Stimulated activated CD4-positive, alpha-beta T cell treated with anti-CD3 and anti-CD28 coated beads, Interleukin-2, amount 100 ng/mL, for 24 hours (primary cell): ENCODE data around the gene GTF3C1.

Experiments used
- DNase-seq, 2 donors: peaks; one replicate each; pipeline ENCODE4 v3.0.0-alpha.2; 2020

The GTF3C1 gene

DNA sequence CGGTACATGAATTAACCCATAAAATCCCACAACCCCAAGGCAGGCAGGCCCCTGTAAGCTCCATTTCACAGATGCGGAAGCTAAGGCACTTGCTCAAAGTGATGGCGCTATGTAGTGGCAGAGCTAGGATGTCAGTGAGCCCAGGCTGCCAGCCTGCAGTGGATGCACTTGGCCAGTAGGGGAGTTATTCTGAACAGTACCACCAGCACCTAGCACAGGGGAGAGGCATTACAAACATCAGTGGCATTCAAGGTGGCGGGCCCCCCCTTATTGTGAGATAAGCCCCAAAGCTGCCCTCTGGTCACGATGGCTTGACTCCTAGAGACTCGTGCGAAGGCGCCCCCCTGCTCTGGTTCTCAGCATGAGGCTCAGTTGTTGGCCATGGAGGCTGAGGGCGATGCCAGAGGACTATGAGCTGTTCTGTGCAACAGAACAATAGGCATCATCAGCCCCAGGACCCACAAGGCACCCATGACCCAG, 33.8 kb downstream of the GTF3C1 start:
- peak; percentile 26 to 40 for DNase-seq

DNA sequence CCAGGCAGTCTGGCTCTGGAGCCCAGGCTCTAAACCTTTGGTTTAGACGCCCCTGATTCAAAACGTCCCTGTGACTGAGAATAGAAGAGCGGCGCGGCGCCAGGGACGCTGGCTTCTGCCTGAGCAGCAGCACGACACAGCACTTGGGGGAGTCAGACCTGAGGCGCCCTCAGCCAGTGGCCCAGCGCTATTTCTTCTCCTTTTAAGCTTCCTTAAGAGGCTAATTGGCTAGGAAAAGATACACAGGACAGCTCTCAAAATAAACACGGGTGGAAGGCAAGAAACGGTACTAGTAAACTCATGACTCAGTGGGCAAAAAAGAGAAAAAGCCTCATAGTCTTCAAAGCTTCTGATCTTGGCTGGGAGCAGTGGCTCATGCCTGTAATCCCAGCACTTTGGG, 34.9 kb downstream of the GTF3C1 start:
- DNase-seq = no peak

DNA sequence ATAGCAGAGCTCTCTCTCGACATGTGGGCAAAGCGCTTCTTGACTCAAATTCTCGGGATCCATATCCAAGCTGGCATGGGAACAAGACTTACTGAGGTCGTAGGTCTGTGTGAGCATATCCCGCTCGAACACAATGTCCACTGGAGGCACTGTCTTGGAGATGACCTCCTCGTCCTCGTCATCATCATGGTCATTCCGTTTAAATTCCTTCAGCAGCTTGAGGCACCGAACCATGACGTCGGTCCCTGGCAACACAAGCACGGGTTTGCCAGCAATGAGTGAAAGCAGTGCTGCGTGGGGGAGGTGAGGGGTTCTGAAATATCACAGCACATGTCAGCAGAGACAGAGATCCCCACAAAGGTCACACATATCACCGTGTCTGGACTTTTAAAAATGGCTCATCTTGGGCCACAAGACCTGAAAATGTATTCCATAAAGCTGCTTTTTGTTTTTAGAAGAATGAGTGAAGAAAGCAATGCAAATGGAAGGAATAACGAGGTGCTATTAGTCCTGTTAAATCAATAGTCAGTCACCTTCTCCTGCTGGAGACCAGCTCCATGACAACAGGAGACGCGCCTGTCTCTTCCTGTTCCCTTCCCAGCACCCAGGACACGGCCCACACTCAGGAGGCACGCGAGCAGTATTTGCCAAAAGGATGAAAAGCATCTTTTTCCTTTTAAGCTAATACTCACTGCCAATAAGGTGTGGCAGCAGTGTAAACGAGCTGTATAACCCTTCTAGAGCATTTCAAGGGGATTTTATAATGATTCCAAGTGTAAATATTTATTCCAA, 37.9 kb downstream of the GTF3C1 start:
- DNase-seq = no peak

DNA sequence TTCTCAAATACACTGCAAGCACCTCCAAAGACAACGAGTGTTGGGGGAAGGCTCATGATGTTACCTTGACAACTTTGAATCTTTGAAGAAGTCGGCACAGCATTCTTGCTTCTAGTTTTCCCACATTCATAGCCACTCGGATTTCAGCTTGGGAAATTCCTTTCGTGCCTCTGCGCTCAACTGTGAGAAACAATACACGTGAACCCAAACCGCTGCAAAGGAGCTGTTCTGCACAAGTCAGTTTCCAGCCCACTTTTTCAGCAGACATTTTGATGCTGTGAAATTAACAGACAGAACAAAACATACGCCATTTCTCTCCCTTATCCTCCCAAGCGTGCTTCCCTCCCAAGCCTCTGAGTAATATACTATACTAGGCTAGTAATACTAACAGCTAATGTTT, 41.2 kb downstream of the GTF3C1 start:
- DNase-seq = no peak

DNA sequence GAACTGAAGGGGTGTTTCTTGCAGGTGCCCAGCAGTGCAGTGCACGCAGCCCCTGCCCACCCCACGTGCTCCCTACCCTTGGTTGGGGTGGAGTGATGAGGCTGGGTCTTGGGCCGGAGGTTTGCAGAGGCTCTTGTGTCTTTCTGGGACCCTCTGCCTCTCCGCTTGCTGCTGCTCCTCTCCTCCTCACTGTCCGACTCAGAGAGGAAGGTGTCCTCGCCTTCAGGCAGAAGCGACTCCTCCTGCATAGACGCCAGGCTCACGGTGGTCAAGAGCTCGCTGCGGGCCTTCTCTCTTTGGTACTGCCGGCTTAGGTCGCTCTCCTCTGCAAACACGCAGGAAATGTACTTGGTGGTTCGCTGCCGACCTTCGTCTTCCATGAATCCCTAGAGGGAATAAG, 42.9 kb downstream of the GTF3C1 start:
- no peak for DNase-seq

GRCh38 chr16:27505297-27506236, 44.1 kb downstream of the GTF3C1 start:
- DNase-seq = no peak

GRCh38 chr16:27503662-27504061, 46.1 kb downstream of the GTF3C1 start:
- DNase-seq = no peak

GRCh38 chr16:27500801-27501200, 48.9 kb downstream of the GTF3C1 start:
- no peak for DNase-seq

DNA sequence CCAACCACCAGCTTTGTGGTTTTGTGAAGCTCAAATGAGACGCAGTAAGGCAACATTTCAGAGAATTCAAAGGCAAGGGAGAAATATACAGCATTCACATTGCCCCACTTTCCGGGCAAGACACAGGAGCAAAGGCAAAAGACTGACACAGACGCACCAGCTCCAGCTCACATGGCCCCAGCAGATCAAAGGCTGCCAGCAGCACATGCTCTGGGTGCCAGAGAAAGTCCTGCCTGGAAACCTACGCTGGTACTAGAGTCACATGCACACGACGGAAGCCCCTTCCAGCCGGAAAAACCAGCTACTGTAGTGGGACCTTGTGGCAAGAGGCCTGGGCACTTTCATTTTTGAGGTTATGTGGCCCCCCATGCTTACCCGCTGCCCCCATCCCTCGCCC, 50.1 kb downstream of the GTF3C1 start:
- no peak for DNase-seq

GRCh38 chr16:27498916-27499658, 50.6 kb downstream of the GTF3C1 start:
- no peak for DNase-seq

- DNase-seq = no peak
Measured at GRCh38 chr16:27498031-27498825, 51.5 kb downstream of the GTF3C1 start.

DNA sequence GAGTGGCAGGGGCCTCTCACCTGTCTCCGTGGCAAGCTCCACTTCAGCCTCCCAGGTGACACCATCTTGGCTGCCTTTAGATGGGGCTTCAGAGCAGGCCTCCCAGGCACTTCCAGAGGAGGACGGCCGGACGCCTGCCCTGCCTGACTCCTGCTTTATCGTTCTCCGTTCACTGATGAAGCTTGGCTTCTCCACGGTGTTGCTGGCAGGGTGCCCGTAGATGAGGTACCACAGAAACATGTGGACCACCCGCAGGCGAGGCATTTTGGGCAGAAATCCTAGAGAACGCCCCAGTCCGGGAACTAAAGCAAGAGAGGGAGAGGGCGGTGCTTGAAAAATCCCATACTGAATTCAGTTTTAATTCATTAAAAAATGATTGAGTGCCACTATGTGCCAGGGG, 54.5 kb downstream of the GTF3C1 start:
- no peak for DNase-seq

DNA sequence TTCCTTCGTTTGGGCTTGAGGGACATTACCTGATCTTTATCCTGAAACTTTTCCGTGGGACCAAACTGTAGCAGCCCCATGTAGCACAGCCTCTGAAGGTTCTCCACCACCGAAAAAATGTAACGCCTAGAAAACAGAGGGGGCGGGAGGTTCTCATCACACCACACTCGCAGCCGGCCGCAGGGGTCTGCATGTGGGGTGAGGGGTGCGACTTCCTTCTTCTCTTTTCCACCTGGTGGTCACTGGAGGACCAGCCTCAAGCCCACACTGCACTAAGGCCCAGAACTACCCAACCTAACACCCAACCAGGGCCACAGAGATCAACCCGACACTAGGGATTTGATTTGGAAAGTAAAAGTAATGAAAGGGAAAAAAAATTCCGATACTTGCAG, 57.1 kb downstream of the GTF3C1 start:
- DNase-seq = no peak

DNA sequence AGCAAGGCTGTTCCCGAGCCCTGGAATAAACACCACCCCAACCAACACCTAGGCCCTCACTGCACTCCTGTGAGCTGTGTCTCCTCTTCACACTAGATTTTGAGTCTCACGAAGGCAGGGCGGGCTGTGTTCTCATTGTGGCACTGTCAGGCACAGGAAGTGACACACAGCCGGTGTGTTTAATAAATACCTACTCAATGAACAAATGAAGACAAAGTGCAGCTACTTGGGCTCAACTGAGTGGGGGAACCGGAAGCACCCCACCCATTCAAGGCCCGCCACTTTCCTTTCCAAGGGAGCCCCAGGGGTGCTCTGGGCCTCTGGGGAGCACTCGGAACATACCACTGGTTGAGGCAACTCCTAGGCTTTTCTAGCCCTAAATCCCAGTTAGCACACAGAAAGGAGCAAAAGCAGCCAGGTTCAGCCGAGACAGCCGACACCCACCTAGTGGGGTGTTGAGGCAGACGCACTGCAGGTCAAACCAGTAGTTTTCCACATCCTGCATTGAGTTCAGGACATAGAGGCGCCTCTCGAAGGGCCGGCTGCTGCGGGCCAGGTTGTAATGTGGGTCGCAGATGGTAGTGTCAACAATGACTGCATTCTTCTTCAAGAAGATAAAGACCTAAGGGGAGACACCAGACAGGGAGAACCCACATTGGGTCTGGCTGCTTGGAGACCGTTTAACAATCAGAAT, 57.7 kb downstream of the GTF3C1 start:
- no peak for DNase-seq

GRCh38 chr16:27489906-27490305, 59.8 kb downstream of the GTF3C1 start:
- DNase-seq = no peak

DNA sequence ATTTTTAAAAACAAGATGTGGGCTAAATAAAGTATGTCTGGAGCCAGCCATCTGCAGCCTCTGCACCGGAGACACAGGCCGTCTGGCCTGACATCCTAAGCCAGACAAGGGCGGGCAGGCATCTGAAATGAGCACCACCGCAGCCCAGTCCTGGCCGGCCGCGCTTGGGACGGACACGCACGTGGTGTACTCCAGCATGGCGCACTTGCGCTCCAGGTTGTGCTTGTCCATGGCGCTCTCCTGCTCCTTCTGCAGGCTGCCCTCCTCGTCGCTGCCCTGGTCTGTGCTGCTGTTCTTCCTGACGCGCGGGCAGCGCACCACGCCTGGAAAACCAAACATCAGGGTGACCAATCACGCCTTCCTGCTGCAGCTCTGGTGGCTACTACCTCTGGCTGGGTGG, 60.3 kb downstream of the GTF3C1 start:
- no peak for DNase-seq

DNA sequence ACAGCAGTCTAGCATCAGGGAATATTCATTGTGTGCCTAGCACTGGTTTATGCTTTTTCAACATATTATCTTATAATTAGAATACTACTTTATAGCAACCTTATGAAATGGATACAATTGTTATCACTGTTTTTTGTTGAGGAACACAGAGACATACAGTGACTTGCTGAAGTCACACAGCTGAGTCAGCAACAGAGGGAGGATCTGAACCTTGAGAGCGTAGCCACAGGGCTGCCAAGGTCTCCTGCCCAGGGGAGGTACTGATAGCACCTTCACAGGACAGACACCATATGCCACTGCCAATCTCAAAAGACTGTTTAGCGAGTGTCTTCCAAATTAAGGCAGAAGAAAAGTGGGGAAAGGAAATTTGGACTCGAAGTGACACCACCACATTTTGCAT, 63.0 kb downstream of the GTF3C1 start:
- no peak for DNase-seq

- DNase-seq = no peak
Measured at GRCh38 chr16:27486344-27486743, 63.4 kb downstream of the GTF3C1 start.

DNA sequence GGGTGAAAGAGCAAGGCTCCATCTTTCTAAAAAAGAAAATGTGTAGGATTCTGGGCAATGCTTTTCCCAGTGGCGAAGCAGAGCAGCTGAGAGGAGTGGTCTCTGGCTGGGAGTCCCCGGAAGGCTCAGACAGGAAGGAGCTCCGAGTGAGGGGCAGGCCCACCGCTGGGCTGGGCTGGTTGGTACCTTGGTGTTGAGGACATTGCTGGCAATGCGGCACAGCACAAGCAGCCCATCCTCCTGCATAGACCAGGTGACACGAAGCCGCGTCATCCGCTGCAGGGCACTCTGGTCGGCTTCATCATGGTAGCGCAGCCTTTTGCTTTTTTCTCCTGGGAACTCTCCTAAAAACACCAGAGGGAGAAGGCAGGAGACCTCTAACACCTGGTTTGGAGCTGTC, 63.9 kb downstream of the GTF3C1 start:
- no peak for DNase-seq

- no peak for DNase-seq
Measured at GRCh38 chr16:27485126-27485525, 64.6 kb downstream of the GTF3C1 start.

GRCh38 chr16:27483624-27484023, 66.1 kb downstream of the GTF3C1 start:
- no peak for DNase-seq

DNA sequence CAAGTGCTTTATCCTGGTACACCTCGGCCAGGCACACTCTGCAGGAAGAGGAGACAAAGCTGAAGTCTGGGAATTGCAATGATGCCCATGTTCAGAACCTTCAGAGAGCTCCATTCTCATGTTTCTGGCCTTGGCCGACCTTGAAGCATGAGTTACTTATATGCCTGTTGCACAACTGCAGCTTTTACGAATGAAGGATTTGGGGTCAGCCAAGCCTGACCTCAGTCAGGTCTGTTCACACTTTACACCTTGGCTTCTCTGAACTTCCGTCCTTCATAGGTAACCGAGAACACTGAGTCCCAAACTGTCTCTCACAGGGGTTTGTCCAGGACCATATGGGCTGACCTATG, 66.7 kb downstream of the GTF3C1 start:
- DNase-seq = no peak
